HG03025 (cell line): ENCODE measurements around the gene GDF9.

Experiments
- ATAC-seq: cut with Tn5 transposase; IDR thresholded peaks from one replicate; pipeline ENCODE4 v1.9.1; 2021; ENCODE audit warnings: mild to moderate bottlenecking, moderate library complexity; ENCODE audit not compliant: unreplicated experiment, low FRiP score

The GDF9 gene, protein sequence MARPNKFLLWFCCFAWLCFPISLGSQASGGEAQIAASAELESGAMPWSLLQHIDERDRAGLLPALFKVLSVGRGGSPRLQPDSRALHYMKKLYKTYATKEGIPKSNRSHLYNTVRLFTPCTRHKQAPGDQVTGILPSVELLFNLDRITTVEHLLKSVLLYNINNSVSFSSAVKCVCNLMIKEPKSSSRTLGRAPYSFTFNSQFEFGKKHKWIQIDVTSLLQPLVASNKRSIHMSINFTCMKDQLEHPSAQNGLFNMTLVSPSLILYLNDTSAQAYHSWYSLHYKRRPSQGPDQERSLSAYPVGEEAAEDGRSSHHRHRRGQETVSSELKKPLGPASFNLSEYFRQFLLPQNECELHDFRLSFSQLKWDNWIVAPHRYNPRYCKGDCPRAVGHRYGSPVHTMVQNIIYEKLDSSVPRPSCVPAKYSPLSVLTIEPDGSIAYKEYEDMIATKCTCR

DNA sequence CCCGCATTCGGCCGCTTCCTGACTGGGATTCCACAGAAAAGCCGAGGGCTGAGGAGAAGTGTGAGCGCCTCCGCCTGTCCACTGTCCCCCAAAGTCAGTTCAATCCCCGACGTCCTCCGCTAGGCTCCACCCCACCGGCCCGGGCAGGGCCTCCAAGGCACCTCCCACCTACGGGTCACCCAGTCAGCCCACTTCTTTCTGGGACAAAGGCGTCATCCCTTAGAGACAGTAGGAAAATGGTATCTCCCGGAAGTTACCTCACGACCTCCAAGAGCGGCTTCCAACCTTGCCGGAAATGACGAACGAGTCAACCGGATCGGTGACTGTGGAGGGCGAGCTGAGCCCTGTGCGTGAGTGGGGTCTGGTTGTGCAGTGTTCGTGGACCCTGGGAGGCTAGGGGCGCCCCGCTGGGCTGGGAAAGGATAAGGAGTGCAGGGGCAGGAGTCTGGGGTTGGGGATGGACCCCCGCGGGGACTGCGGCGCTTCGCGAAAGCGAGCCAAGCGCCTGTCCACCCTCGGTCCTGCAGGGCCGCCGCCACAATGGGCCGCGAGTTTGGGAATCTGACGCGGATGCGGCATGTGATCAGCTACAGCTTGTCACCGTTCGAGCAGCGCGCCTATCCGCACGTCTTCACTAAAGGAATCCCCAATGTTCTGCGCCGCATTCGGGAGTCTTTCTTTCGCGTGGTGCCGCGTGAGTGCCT, at the start of gene GDF9, which contains the start of gene UQCRQ:
Gene GDF9 (minus strand): TSS at position 128 of the 704 bp plus-strand sequence. CDS start 1,936 bp downstream, outside the sequence.
Gene UQCRQ (plus strand): TSS at position 301 of the 704 bp plus-strand sequence. CDS start 240 bp downstream, at position 541.
- peak; percentile 98 for ATAC-seq

- ATAC-seq = no peak
These were observed 49.4 kb upstream of the GDF9 start for GRCh38 chr5:132915681-132916080.

- no peak for ATAC-seq
These were observed 43.4 kb upstream of the GDF9 start for GRCh38 chr5:132909702-132910101.

- no peak for ATAC-seq
These were observed 40.9 kb upstream of the GDF9 start for GRCh38 chr5:132907161-132907560.

GRCh38 chr5:132905938-132906337, 39.7 kb upstream of the GDF9 start:
- no peak for ATAC-seq

GRCh38 chr5:132901730-132902129, 35.5 kb upstream of the GDF9 start:
- ATAC-seq = no peak

DNA sequence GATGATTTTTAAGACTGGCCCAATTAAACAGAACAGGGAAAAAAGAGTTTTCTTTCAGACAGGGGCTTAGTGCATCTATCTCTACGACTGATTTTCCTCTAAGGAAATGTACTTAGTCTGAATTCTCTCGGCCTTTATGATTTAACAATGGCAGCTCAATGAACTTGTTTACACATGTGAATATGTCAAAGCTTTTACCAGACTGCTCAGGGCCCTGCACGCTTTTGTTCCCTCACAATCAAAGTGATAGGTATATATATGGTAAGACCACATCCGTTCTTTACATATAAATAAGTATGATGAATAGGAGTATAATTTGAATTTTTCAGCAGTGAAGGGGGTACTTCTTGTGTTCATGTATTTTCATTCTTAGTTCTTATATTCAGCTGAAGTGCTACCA, 34.8 kb upstream of the GDF9 start:
- ATAC-seq = no peak

DNA sequence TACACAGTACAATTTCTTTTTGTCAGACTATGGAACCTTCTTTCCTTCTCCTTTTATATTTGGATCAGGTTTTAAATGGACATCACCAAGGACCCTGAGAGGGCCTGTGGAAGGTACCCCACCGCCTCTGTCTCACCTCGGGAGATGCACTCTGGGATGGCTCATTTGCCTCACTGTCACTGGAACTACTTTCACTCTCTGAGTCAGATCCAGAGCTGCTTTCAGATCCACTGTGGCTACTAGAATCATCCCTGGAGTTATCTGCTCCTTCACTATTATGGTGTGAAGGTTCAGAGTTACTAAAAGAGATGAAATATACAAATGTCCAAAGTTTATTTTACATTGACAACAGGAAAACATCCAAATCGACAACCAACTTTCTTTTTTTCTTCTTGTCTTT, 31.8 kb upstream of the GDF9 start:
- no peak for ATAC-seq

DNA sequence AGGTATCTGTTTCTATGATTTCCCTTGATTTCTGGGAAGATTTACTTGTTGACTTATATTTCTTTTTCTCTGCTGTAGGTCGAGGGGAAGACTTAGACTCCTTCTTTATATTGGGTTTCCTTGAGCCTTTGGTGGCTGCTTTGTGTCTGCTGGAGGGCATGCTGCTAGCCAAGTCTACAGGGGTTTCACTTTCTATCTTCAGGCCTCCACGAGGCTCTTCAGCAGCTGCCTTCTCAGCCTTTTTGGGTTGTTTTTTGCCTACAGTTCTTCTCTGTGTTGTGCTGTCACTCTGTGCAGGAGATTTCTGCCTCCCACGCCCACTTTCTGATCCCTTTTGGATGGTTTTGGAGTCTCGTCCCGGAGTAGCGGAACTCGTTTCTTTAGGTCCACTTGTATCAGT, 30.4 kb upstream of the GDF9 start:
- ATAC-seq = no peak

DNA sequence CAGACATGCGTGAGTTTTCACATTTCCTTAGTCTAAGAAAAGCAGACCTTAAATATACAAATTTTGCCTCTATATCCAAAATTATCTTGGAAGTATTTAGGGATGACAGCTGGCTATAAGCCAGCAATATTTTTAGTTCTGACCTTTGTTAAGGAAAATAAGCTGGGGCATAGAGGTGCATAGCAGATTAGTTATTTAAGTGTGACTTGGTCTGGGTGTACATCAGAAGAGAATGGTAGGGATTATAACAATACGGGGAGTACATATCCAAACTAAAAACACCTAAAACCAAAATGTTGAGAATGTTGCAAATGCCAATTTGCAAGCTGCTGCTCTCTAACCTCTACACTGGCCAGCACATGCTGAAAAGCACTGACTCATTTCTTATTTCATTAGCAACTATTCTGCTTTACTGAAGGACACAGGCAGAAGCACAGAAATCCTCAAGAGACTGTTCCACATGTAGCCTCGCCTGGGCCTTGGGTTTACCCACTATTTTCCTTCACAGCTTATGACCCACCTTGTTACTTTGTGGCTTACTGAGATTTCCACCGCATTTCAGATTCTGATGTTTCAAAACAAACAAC, 29.5 kb upstream of the GDF9 start:
- ATAC-seq = no peak

GRCh38 chr5:132890817-132891216, 24.5 kb upstream of the GDF9 start:
- no peak for ATAC-seq

- ATAC-seq = no peak
These were observed 23.2 kb upstream of the GDF9 start for GRCh38 chr5:132889501-132889900.

GRCh38 chr5:132887283-132887682, 21.0 kb upstream of the GDF9 start:
- ATAC-seq = no peak

DNA sequence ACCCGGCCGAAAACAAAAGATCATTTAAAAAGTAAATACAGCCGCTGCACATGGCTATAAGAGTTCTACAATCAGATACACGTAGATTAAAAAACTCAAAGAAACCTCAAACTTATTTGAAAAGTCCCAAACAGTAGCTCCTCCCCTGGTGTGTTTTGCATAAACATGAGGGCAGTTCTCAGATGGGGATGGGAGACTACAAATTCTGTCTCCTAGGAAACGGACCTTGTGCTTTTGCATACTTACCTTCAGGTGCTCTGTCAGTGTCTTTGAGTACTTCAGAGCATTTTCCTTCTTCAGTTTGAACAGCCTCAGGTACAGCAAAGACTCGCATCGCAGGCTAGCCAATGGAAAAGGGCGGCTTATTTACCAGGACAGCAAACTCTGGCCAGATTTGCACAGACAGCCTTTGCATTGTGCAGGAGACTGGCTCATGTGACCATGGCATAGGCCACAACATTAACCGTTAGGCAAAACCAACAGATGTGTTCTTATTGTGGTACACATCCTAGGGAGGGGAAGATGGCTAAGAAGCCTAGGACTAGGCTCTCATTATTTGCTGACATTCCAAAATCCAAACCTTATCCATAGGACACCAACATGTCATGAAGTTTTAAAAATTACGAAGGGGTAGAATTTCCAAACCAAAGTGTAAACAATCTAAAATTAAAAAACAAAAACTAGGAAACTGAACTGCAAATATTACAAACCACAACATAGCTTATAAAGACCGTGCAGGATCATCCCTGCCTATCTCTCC, 20.0 kb upstream of the GDF9 start:
- ATAC-seq = no peak

DNA sequence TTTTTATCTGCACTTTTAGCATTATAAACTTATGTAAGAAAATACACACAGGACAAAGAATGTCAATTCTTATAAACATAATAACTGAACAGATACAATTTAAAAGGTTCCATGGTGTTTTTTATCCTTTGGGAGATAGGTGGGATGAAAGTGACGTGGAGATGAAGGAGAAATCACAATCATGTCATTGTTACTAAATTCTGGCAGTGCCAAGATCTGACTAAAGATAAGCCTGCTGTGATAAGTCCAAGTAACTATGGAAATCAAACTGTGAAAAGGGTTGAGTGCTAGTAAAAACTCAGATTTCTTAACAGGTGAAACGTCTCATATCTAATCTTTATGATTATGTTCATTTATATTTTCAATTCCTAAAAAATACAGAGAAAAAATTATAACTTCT, 18.3 kb upstream of the GDF9 start:
- ATAC-seq = no peak

DNA sequence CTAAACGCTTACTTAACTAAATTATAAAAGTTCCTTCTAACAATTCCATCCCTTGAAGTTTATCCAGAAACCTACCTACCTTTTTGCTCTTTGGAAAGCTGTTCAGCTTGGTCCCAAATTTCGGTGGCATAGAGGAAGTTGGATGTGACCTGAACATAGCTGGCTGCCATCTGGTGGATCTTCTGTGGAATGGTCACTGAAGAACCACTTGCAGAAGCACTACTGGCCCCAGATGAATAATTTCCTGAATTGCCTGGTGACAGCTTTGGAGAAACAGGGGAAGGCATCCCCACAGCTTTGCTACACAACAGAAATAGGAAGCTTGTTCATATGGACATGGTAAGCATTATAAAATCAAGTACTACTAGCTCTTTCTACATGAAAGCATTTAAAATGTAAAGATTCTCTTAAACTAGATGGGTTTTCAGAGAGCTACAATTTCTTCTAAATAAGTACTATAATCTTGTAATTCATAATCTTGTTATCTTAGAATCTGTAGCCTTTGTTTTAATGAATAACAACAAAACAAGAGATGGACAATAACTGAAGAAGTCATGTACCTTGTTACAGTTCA, 17.1 kb upstream of the GDF9 start:
- ATAC-seq = no peak

DNA sequence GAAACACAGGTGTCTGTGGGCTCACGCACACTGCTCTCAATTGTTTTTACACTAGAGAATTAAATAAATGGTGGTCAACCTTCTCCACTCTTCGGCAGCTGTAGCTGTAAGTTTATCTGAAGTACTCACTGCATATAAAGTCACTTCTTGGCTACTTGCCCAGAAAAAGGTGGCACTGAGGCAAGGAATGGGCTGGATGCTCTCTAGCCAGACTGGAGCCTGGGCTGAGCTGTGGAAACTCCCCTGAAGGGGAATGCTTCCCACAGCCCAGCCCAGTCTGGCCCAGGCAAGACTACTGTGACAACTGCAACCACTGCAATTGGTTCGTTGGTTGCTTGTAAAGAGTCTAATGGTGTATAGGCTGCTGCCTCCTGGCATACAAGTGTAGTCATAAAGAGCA, 11.7 kb upstream of the GDF9 start:
- ATAC-seq = no peak

DNA sequence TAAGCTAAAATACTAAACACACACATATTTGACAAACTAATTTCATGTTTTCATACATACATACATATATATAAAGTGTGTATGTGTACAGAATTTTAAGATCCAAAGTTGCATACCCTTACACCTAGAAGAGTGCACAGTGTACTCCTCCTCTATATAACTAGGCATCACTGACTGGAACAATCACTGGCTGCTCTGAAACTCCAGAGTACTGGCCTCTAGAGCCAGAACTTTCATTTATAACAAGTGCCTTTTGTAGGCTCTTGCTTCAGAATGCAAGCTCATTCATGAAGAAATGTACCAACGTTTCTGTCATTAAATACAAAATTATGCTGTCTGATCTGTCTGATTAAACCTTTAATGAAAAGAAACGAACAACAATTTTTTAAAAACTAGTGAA, 11.2 kb upstream of the GDF9 start:
- ATAC-seq = no peak

GRCh38 chr5:132876020-132876759, 9.9 kb upstream of the GDF9 start:
- ATAC-seq = no peak

- ATAC-seq = no peak
These were observed 7.6 kb upstream of the GDF9 start for GRCh38 chr5:132873930-132874271.
